DOHH2 (cell line): ENCODE results near the gene ARFRP1.

Experiments used
- CTCF ChIP-seq: fragments of 200-600 bp; sonication (generic); IDR thresholded peaks from one replicate; pipeline ENCODE4 v1.5.1; 2014; ENCODE audit warnings: antibody characterized with exemption, mild to moderate bottlenecking, low read depth, low read length; ENCODE audit not compliant: poor library complexity, severe bottlenecking
- EZH2phosphoT487 ChIP-seq: fragments of 200-600 bp; sonication (generic); IDR thresholded peaks from 2 replicates; pipeline ENCODE4 v1.6.1; 2017; ENCODE audit warnings: borderline replicate concordance, mild to moderate bottlenecking, antibody characterized with exemption, low read length, moderate library complexity, mixed read lengths

- TF ChIP-seq CTCF (no peak), EZH2phosphoT487 (no peak)
Observed at GRCh38 chr20:63661108-63661507, 46.7 kb downstream of the ARFRP1 start.
